Hematopoietic multipotent progenitor cell treated with erythropoietin and hydrocortisone succinate and interleukin-3 and kit ligand, for 8 days (in vitro differentiated cells): ENCODE results near the gene SPPL3.
"Not testable (repeated sequence)": the region's sequence is repeated elsewhere in the genome, so short reads cannot be mapped to it uniquely, and the experiment has no call there.

ENCODE experiments used
- DNase-seq: peaks from one replicate; pipeline ENCODE4 v3.0.0-alpha.2; 2015

The SPPL3 gene

DNA sequence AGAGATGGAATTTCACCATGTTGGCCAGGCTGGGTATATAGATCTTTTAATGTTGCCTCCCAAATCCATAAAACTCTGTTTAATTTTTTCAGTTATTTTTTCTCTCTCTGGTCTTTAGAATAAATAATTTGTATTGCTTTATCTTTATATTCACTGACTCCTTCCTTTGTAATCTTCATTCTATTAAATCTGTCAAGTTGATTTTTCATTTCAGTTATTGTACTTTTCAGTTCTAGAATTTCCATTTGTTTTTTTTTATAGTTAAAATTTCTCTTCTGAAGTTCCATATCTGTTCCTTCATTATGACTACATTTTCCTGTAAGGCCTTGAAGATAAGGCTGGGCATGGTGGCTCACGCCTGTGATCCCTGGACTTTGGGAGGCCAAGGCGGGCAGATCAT, 13.6 kb upstream of the SPPL3 start:
- DNase-seq: no peak

DNA sequence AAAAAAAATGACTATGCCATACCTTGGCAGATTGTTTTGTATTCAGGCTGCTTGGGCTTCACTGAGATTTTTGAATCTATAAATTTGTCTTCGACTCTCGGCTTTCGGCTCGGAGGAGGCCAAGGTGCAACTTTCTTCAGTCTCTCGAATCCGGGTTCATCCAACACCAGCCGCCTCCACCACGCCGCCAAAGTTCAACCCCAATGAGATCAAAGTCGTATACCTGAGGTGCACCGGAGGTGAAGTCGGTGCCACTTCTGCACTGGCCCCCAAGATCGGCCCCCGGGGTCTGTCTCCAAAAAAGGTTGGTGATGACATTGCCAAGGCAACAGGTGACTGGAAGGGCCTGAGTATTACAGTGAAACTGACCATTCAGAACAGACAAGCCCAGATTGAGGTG, 12.4 kb upstream of the SPPL3 start:
- no peak for DNase-seq

DNA sequence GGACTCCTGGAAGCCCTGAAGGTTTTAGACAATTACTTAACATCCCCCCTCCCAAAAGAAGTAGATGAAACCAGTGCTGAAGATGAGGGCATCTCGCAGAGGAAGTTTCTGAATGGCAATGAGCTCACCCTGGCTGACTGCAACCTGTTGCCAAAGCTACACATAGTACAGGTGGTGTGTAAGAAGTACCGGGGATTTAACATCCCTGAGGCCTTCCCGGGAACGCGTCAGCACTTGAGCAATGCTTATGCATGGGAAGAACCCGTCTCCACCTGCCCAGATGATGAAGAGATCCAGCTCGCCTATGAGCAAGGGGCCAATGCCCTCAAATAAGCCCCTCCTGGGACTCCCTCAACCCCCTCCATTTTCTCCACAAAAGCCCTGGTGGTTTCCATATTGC, 10.6 kb upstream of the SPPL3 start:
- DNase-seq: no peak

DNA sequence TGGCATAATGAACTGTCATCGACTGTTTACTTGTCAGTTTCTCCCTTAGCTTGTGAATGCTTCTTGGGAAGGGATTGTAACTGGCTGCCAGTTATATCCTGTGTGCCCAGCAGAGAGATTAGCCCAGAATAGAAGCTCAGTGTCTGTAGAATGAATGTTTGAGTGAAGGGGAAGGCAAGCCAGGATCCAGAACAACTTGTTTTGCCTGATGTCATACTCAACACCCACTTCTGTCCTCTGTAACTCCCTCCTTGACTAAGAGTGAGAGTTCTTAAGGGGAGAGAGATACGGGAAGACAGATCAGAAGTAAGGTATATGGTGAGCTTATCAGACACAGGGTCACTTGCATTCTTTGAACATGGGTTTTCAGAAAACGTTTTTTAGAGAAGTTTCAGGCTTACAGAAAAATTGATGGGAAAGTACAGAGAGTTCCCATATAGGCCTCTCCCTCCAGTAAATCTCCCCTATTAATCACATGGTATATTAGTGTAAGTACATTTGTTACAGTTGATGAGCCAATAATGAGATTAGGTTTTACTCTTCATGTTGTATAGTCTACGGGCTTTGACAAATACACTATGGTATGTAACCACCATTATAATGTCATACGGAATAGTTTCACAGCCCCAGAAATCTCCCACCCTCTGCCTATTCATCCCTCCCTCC, 5.6 kb upstream of the SPPL3 start:
- no peak for DNase-seq

DNA sequence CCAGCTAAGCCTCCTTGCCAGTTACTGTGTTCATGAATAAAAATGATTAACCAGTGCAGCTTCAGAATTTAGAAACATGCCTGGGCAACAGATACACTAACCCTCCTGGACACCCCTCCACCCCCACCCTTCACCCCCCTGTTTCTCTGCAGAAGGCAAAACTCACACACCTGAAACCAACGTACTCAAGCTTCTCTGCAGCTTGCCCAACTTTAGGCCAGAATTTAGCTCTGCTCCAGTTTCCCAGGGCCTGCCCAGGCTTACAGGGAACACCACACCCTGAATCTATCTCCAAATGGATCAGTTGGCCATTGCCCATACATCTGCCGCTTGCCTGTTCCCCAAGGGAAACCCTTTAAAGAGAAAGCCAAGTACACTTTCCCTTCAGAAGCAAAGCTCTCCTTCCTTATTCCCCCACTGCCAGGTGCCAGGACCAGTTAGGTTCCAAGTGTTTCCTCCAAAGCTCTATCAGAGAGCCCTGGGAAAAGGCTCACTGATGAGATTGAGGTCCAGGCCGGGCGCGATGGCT, 1.8 kb upstream of the SPPL3 start:
- peak; percentile 50 for DNase-seq

DNA sequence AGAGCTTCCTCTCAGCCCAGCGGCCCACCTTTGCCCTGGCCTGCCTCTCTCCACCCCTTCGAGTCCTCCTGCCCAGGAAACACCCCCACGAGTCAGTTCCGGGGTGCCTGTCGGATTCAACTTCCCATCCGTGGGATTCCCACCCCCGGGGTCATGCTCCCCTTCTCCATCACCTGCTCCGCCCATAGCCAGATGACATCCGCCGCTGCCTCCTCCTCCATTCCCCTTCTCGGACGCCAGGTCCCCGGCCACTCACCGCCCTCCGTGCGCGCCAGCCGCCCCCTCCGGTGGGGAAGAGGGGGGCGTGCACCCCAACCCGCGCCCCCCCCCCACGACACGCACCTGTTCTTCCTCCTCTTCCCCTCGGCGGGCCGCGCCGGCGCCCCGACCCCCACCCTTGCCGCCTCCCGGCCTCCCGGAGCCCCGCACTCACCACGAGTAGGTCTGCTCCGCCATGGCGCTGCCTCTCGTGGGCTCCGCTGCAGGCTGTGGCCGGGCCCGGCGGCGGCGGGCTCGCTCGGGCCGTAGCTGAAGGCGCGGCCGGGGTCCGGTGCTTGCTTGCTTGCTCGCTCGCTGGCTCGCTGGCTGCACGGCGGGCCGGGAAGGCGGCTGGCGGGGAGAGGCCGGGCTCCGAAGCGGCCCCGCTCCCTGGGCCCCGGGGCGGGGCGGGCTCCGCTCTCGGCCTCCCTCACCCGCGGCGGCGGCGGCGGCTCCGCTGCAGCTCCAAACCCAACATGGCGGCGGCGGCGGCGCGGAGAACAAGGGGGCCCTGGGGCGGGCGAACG, 554 bp downstream of the SPPL3 start:
- DNase-seq: peak; percentile 60

DNA sequence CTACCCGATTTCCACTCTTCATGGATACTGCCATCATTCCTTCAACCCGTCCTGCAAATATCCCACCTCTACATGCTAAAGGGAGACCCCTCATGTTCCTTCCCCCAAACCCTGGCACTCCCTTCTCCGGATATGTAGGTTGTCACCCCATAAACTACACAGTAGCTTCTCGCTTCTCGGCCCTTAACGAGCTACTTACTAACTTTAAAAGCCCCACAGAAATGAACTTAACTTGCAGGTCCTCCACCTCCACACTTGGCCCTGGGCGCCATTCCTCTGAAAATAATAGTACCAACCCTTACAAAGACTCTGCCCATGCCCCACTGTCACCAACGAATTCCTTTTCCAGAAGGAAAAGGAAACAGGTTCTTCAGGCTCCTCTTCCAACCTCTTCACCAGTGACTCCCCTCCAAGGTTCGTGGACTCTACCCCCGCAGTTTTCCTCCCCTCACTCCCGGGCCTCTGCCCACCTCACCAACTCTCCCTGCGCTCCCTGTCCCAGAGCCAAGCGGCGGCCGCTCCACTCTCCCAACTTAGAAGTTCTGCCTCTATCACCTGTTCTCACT, 1.2 kb downstream of the SPPL3 start:
- no peak for DNase-seq

DNA sequence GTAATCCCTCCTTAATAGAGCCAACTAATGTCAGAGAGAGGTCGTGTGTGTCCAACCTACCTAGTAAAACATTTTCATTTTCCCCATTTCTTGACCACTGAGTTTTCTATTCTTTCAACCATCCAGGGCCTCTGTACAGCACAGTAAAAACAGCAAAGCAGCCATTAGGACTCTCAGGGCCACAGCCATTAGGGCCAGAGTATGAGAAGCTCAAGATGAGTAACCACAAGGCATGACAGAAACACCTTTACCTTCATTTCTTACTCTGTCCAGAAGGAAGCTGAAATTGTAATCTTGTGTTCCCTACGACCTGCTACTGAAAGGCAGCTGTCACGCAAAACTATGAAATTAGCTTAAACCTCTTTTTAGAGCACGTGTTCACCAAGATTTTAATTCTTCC, 2.3 kb downstream of the SPPL3 start:
- DNase-seq: no peak

DNA sequence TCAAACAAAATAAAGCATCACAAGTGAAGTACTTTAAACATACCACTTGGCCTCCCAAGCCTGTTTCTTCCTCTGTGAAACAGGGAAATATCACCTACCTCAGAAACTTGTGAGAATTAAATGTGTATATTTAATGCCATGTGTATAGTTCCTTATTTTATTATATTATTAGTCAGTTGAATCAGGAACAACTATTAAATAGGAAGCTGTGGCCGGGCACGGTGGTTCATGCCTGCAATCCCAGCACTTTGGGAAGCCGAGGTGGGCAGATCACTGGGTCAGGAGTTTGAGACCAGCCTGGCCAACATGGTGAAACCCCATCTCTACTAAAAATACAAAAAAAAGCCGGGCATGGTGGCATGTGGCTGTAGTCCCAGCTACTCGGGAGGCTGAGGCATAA, 3.1 kb downstream of the SPPL3 start:
- not testable (repeated sequence) for DNase-seq

DNA sequence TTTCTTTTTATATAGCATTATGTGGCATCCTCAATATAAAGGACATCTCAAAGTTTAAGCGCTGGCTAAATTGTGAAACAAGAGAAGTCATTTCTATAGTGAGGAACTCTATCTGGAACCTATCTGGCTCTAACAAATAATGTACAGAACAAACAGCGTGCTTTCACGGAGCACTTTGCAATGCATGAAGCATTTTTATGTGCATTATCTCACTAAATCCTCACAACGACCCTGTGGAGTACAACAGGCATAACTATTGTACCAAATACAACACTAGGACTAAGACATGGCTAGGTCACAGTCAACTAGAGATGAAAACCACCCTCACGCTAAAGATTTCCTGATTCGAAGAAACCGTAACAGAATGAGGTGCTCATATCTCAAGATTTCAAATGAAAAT, 8.6 kb downstream of the SPPL3 start:
- no peak for DNase-seq

DNA sequence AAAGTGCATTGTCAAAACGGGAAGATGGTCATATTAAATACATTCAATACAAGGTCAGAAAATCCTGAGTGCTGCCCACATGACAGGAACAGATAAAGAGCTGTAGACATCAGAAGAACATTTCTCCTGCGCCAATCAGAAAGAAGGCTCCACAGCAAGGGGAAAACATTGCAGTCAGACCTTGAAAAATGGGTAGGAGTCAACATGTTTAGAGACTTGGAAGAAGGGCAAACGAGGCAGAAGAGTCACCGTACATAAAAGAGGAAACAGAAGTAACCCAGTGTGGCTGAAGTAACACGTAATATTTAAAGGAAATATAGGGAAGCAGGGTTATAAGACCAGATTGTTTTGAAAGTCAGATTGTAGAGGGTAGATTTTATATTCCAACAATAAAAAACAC, 11.9 kb downstream of the SPPL3 start:
- DNase-seq: peak; percentile 63

DNA sequence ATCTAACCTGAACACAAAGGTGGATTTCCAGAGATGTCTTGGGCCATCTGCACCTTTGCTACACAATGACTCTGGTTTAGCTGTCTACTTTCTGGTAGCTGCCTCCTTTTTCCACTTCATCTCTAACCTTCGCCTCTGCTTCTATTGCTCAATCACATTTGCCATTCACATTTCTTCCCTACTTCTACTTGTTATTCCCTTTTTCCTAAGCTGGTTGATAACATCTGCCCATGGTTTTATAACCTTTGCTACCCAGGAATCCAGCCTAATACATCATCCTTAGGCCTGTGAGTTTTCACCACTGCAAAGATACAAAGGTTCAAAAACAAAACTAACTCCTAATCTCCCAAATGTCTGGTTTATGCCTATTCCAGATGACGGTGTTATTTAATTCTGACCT, 13.2 kb downstream of the SPPL3 start:
- DNase-seq: no peak

DNA sequence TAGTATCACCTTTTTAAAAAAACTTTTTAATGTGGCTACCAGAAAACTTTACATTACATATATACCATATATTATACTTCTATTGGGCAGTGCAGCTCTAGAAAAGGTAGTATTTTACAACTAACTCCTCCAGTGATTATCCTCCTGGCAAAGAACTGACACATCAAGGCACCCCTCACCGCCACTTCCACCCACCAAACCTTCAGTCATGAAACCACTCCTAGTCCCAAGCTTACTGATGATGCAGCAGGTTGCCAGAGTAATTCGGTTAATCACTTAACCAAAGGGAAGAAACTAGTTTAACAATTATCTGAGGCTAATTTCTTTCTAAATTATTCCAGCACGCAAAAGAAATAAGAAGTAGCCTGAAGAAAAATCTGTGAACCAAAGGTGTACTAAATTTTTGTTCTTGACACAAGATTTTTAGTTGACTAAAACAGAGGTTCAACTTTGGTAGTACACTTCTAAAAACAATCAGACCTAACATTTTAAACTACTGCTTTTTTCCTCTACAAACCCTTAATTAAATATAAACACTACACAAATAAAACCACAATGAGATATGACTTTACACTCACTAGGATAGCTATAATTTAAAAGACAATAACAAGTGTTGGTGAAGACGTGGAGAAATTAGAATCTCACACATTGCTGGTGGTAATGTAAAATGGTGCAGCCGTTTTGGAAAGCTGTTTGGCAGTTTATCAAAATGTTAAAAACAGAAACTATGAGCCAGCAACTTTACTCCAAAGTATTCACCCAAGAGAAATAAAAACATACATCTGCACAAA, 16.7 kb downstream of the SPPL3 start:
- DNase-seq: no peak

DNA sequence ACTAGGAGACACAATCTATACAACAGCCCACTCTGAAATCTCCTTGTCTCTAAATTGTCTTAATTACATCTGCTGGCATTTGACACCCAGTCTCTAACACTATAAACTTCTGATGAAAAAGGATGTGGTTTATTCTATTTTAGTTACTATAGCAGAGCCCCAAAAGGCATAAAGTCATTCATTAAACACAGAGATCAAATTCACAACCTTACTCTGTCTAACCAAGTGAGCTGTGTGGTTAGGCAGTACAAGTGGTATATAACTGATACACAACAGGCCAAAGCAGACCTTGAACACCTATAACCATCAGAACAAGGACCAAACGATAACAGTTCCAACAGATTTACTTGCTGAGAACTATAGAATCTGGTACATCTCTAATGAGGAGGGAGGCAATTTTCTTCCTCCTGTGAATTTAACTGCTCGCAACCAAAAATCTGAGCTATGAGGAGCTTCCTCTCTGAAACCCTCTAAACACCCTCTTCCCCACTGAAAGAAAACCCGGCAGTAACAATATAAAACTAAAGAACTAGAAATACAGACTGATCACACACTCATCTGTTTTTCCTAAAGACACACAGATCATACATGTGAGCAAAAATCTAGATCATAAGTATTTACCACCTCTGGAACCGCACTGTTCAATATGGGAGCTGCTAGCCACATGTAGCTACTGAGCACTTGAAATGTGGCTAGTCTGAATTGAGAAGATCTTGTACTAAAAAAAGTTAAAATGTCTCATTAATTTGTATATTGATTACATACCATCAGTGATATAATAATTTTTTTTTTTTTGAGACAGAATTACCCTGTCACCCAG, 17.7 kb downstream of the SPPL3 start:
- DNase-seq: no peak

DNA sequence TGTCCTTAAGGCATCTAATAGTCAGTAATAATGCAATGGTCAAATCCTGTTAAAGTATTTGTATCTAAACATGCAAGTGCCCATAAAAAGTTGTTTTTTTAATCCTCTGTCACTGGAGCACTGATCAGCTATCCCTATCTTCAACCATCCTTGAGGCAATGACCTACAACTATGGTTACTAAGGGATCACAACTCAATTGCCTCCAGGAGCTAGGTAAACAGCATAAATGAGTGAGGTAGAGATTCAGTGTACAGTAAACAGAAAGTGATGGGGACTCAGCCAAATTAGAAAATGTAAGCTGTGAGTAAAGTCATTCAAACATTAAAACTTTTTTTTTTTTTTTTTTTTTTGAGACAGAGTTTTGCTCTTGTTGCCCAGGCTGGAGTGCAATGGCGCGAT, 18.6 kb downstream of the SPPL3 start:
- no peak for DNase-seq

DNA sequence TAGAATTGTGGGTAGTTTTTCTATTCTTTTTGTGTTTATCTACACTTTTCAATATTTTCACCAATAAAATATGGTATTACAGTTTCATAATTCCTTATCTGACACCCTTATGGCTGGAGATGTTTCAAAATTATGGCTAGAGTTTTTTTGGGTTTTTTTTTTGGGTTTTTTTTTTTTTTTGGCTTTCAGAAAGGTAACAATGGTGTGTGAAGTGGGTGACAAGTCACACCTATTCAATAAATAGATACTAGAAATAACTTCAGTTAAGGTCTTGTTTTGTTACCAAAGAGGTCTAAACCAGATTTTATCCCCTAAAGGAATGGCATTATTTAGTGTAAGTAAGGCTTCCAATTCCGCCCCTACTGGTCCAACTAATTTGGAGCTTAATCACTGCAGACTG, 19.5 kb downstream of the SPPL3 start:
- DNase-seq: no peak

DNA sequence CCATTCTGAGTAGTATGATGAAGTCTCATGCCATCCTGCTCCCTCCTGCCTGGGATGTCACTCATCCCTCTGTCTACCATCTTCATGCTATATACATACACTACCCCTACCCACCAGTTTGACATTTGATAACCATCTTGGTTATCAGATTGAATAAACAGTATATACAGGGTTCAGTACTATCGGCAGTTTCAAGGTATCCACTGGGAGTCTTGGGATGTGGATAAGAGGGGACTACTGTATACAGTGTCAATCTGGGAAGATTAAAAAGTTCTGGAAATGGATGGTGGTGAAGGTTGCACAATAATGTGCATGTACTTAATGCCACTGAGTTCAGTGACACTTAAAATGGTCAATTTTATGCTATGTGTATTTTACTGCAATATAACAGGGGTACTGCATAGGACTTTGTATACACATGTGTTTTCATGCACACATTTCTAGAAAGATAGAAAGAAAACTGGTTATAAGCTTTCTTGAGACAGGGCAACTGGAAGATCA, 22.1 kb downstream of the SPPL3 start:
- no peak for DNase-seq

DNA sequence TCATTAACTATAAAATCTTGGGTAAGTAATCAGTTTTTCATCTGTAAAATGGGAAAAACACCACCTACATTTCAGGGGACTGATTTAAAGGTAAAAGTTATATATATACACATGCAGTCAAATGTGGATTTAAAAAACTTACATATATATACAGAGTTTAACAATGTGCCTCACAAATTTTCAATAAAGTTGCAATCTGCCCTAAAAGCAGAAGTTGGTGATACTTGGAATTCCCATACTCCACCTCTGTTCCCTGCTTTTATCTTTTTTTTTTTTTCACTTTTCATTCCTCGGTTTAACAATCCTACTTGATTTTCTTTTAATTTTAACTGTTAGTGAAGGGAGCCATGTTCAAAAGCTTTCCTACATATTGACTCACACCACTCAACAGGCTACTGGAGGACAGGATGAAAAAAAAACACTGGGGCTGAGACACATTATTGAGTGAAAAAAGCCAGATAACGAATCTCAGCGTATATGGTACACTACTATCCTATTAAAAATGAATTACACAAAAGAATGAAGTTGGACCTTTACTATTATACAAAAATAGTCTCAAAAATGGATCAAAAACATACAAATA, 24.3 kb downstream of the SPPL3 start:
- DNase-seq: no peak

DNA sequence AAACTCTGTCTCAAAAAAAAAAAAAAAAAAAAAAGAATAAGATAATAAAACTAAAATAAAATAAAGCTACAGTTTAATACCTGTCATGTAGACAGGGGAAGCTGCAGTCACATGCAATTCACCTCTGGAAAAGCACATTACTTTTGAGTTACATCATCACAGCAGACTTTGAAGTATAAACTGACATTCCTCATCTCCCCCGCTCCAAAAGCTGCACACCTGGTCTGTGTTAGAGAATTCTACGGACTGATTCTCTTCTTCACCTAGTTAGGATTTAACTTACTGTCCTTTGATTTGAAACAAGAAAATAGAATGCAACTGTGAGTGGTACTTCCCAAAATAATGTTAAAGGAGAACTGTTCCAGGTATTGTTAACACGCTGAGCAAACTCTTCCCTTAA, 25.1 kb downstream of the SPPL3 start:
- no peak for DNase-seq

DNA sequence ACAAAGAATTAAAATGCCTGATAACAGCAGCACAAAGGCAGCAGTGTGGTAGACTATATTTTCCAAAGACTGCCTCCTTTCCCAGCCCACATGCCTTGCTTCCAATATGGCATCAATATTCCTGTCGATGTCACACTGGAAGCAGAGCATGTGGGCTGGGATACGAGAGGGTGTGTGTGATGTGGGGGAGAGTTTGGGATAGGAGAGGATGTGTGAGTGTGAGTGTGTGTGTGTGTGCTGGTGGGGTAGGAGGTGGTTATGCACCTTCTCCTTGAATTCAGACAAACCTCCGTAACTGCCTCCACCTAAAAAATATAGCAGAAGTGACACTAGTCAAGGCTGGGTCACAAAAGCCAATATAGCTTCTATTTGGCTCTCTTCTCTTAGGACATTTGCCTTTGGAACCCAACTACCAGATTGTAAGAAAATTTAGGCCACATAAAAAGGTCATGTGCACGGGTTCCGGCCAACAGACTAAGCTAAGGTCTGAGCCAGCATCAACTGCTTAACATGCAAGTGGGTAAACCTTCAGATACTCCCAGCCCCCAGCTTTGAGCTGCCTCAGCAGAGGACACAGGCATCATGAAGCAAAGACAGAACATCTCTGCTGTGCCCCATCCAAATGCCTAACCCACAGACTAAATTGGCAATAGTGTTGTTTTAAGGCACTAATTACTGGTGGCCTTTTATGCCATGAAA, 29.5 kb downstream of the SPPL3 start:
- DNase-seq: no peak

DNA sequence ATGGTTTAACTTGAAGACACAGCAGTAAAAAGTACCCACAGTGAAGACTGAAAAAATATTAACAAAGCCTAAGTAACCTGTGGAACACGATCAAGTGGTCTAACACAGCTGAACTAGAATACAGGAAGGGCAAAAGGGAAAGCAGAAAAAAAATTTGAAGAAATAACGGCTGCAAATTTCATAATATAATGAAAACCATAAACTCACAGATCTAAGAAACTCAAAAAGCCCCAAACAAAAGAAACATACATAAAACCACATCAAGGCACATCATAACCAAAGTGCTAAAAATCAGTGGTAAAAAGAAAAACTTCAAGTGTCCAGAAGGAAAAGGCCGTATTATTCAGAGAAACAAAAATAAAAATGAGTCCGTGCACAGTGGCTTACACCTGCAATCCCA, 30.9 kb downstream of the SPPL3 start:
- DNase-seq: no peak
